Psoas muscle (tissue), 8 donors: ENCODE measurements around the gene ABHD15. TPM values are rescaled to one million over a fixed set of nuclear protein-coding genes. Genes with fewer than 3 reads are reported as not detected.

Experiments used
- ATAC-seq, 4 donors: fragments of 200-7000 bp; cut with Tn5 transposase; one replicate each; pipeline ENCODE4 v1.9.1; 2020; ENCODE audit warnings: moderate library complexity in 3 of 4, mild to moderate bottlenecking in 2 of 4
- DNase-seq, 2 donors: peaks; one replicate each; pipeline ENCODE4 v3.0.0-alpha.2; 2020
- H3K27ac ChIP-seq: fragments of 200-600 bp; one replicate; pipeline ENCODE4 v1.8.0; 2022
- H3K27me3 ChIP-seq, 3 donors: fragments of 200-600 bp in 1 of 3; one replicate each; pipeline versions ENCODE4 v1.6.1 to v1.8.0; 2013 to 2022; ENCODE audit warnings: low read length in 2 of 3, mild to moderate bottlenecking in 2 of 3, moderate library complexity in 1 of 3; ENCODE audit not compliant: insufficient read depth in 3 of 3
- H3K36me3 ChIP-seq, 2 donors: fragments of 200-600 bp in 1 of 2; one replicate each; pipeline versions ENCODE4 v1.6.1 to v1.8.0; 2013 to 2022; ENCODE audit warnings: low read depth in 1 of 2, mild to moderate bottlenecking in 1 of 2, moderate library complexity in 1 of 2; ENCODE audit not compliant: insufficient read depth in 1 of 2
- H3K4me1 ChIP-seq: fragments of 200-600 bp; one replicate; pipeline ENCODE4 v1.8.0; 2022
- H3K4me3 ChIP-seq: fragments of 200-600 bp; one replicate; pipeline ENCODE4 v1.8.0; 2022; ENCODE audit warnings: mild to moderate bottlenecking
- H3K9me3 ChIP-seq: fragments of 200-600 bp; one replicate; pipeline ENCODE4 v1.8.0; 2022
- CTCF ChIP-seq: fragments of 200-600 bp; IDR thresholded peaks from one replicate; pipeline ENCODE4 v1.8.0; 2022; ENCODE audit warnings: antibody characterized with exemption
- WGBS, 3 donors: extraction: QIAGEN DNeasy Blood & Tissue Kit; methylation state at CpG; one replicate each; pipeline versions ENCODE4 v1.1.6 to v1.1.7; 2013; 5-methylcytosine and 5-hydroxymethylcytosine counted together
- intact Hi-C, 2 donors: fragments of 100-400 bp; cut with DNase I; formaldehyde crosslinking; loops; one replicate each; pipeline versions ENCODE4 v1.11.0 to v1.14.2; 2022
- polyA plus RNA-seq, 3 donors: library from polyadenylated mRNA; stranded (reverse); fragments of 200-250 nt; gene quantifications; one replicate each; pipeline ENCODE4 v1.2.3, GENCODE V29; 2013
- total RNA-seq, 4 donors: library from RNA; stranded (reverse); fragmentation: NEBNext Ultra II Directional in 2 of 4; extraction: Animal tissue kit (Norgen Biotek cat#: 25700) in 2 of 4; gene quantifications; one replicate each; pipeline versions ENCODE4 v1.2.1 to v1.2.4, GENCODE V29; 2021 to 2023
- donor health status: healthy with polysubstance abuse.
- donor health status: DM: no; HTN: no; CAD: no; lungs with moderate emphysema.
- donor health status: Bipolar disorder and iron deficiency.
- donor health status: healthy.
- donor health status: DM: yes; HTN: yes; CAD: no.
- donor health status: DM: no; HTN: no; CAD: no.
- donor health status: DM: no; HTN: no; CAD: no.
- donor health status: DM: yes; HTN: yes; CAD: no.

The ABHD15 gene
- total and polyA plus RNA-seq, 7 donors = 1.6 to 7.9 (median 2.6) TPM

GRCh38 chr17:29565643-29566472 lies 979 bp downstream of the ABHD15 start:
- peak; percentile 39 to 61 for DNase-seq
- ATAC-seq = no peak
- H3K4me1 ChIP-seq = peaks cover 16% of the 10 kb centered on the region
- no peaks in the 10 kb centered on the region for H3K36me3 ChIP-seq
- peak overlapping the region; percentile 81 for H3K4me3 ChIP-seq
- WGBS, 3 donors = 36 to 44% (median 42%) methylated on average over 52 to 55 of the region's 55 CpGs
- peak overlapping the region; percentile 84 for H3K27ac ChIP-seq
- no peak for TF ChIP-seq CTCF
- H3K27me3 ChIP-seq = no peaks in the 10 kb centered on the region
- intact Hi-C loops = no loop called here
- H3K9me3 ChIP-seq = no peaks in the 10 kb centered on the region

GRCh38 chr17:29563816-29564215 lies 3.0 kb downstream of the ABHD15 start:
- DNase-seq = no peak
- WGBS, 3 donors = 92 to 97% (median 95%) methylated on average over 3 of the region's 3 CpGs
- TF ChIP-seq CTCF = no peak
- Histone ChIP-seq H3K9me3 (no peaks in the 10 kb centered on the region), H3K27ac (no peak overlapping the region), H3K27me3 (no peaks in the 10 kb centered on the region), H3K4me3 (no peak overlapping the region), H3K36me3 (no peaks in the 10 kb centered on the region), H3K4me1 (peaks cover 8% of the 10 kb centered on the region)
- intact Hi-C loops = no loop called here
- ATAC-seq = no peak

- H3K36me3 ChIP-seq = no peaks in the 10 kb centered on the region
- H3K4me1 ChIP-seq = peaks cover 8% of the 10 kb centered on the region
- H3K27me3 ChIP-seq = no peaks in the 10 kb centered on the region
- WGBS, 3 donors = 72 to 76% (median 73%) methylated on average over 18 of the region's 18 CpGs
- no peaks in the 10 kb centered on the region for H3K9me3 ChIP-seq
- no peak overlapping the region for H3K27ac ChIP-seq
- ATAC-seq (no peak), DNase-seq (peak in 1 of 2 donors; percentile 46)
- intact Hi-C loops = no loop called here
- TF ChIP-seq CTCF = no peak
- H3K4me3 ChIP-seq = no peak overlapping the region
Observed at GRCh38 chr17:29562615-29563014, 4.2 kb downstream of the ABHD15 start.

- no peaks in the 10 kb centered on the region for H3K9me3 ChIP-seq
- no peak overlapping the region for H3K27ac ChIP-seq
- intact Hi-C loops = no loop called here
- no peak for ATAC-seq
- no peaks in the 10 kb centered on the region for H3K36me3 ChIP-seq
- no peak for TF ChIP-seq CTCF
- DNase-seq = peak in 1 of 2 donors; percentile 58
- H3K27me3 ChIP-seq = no peaks in the 10 kb centered on the region
- no peak overlapping the region for H3K4me3 ChIP-seq
- 59 to 61% (median 60%) methylated on average over 17 of the region's 17 CpGs for WGBS, 3 donors
- H3K4me1 ChIP-seq = peaks cover 8% of the 10 kb centered on the region
Observed at GRCh38 chr17:29561554-29562517, 5.0 kb downstream of the ABHD15 start.
